Epidermal melanocyte (primary cell): ENCODE data around the gene KIRREL3.

Source experiments
- DNase-seq: peaks from one replicate; pipeline ENCODE4 v3.0.0; 2011; ENCODE audit warnings: low spot score; ENCODE audit not compliant: insufficient read length

KIRREL3 gene

DNA sequence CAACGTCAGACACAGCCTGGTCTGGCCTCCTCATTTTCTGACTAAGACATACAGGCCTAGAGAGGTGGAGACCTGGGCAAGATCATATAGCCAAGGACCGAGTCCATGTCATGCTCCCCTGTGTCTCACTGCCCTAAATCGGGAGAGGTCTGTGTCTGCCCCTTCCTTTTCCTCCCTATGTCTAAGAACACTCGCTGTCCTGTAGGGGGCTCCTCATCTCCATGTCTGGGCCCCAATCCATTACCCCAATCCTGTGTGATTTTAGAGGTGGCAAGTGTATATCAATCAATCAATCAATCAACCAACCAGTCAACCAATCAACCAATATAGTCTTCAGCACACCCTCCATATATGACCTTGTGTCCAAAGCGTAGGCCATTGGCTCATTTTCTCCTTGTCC lies 125.7 kb downstream of the KIRREL3 start:
- no peak for DNase-seq

DNA sequence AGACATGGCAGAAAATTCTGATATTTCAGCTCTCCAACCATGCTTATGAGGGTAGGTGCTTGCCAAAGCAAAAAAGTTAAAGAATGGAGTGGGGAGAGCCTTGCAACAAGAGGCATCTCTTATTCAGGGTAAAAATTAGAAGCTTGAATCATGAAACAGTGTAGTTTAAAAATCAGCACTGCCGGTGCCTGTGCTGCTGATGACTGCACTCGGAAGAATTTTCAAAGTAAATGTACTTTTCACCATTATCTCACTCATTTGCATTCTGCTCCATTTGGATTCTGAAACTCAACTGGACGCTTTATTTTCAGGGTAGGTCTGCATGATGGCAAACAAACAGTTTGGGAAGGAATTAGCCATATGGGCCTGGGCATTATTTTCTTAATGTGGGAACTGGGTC lies 126.3 kb downstream of the KIRREL3 start:
- DNase-seq: no peak

DNA sequence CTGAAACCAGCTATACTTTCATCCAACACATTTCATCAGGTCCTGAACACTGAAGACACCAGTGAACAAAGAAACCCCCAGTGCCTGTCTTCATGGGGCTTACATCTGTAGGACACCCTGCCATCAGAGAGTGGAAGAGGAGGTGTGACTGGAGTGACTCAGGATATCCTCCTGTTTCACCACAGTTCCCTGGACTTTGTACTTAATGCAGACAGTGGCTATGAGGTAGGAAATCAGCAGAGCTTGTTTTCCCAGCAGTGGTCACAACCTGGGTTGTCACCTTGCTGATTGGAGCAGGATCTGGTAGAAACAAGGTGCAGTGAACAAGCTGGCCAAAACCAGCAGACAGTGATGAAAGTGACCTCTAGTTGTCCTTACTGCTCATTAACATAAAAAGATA lies 128.8 kb downstream of the KIRREL3 start:
- DNase-seq: no peak

DNA sequence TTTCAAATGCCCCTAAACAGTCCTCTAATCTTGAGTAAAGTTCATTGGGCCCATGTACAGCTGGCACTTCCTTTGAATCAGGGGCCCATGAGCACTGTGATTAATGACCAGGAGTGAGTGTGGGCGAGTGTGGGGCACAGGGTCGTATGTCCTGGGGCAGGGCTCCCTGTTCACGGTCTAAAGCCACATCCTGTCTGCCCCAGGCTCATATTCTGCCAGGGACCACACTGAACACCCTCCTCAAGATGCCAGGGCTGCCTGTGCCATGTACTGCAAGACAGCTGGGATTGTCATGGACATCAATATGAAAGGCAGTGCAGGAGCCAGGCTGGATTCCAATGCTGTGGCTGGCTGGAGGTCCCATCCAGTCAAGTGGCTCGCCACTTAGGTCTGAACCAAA lies 130.5 kb downstream of the KIRREL3 start:
- no peak for DNase-seq

DNA sequence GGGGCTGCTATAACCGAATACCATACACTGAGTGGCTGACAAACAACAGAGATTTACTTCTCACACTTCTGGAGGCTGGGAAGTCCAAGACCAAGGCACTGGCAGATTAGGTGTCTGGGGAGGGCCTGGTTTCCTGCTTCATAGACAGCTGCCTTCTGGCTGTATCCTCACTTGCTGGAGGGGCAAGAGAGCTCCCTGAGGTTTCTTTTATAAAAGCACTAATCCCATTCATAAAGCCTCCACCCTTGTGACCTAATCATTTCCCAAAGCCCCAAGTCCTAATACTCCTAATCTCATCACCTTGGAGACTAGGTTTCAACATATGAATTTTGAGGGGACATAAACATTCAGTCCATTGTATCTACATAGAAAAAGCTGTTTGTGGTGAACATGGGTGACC lies 131.8 kb downstream of the KIRREL3 start:
- DNase-seq: no peak

DNA sequence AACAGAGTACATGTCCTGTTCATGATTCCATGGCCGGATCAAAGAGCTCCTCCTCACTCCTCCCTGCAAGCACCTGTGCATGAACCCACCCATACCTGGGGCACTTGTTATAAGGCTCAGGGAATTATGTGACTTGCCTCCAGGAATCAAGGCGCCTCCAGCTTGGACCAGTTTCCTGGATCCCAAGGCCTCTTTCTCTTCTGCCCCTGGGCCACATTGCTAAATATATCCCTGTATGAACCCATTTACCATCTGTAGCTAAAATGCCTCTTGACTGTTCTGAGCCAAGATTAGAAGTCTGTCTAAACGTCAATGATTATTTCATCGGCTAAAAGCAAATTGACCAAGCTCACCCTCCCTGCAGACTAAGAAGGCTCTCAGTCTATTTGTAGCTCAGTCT lies 135.6 kb downstream of the KIRREL3 start:
- DNase-seq: no peak

DNA sequence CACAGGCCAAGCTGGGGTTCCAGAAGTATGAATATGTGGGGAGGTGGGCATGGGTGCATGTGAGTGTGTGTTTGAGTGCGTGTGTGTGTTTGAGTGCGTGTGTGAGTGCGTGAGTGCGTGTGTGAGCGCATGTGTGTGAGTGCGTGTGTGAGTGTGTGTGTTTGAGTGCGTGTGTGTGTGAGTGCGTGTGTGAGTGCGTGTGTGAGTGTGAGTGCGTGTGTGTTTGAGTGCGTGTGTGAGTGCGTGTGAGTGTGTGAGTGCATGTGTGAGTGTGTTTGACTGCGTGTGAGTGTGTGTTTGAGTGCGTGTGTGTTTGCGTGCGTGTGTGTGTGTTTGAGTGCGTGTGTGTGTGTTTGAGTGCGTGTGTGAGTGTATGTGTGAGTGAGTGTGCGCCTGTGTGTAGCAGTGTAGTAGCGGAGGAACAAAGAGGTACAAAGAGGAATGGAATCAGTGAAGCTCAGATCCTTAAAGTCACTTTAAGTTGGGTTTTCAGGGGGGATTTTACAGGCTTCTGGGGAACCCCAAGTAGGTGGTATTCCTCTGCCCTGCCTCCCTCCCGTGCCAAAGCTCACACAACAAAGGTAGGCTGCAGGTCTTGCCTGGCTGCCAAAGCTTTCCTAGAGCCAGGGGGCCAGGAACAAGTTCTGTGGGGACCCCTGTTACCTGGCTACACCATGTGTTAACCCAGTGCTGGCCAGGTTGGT lies 137.1 kb downstream of the KIRREL3 start:
- DNase-seq: no peak

DNA sequence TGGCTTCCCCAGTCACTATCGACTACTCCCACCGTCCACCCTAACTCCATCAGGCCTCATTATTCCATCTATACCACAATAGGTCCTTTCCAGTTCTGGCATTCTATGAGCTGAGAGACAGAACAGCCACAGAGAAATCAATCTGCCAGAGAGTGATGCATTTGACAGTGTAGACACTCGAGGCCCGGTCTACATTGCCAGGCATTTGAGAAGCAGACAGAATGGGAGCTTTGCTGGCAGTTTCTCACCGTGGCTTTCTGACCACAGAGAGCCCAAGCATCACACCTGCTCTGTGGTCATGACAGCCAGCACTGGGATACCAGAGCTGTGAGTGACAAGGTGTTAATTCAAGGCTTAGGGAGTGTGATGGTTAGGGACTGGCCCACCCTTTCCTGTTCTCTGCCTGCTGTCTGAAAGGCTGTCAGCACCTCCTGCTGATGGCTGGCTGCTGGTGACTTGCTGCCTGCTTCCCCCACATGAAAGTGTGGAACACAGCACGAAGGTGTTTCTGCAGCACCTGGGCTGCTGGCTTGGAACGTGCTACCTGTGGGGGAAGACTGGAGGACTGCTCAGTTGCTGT lies 137.8 kb downstream of the KIRREL3 start:
- DNase-seq: no peak

DNA sequence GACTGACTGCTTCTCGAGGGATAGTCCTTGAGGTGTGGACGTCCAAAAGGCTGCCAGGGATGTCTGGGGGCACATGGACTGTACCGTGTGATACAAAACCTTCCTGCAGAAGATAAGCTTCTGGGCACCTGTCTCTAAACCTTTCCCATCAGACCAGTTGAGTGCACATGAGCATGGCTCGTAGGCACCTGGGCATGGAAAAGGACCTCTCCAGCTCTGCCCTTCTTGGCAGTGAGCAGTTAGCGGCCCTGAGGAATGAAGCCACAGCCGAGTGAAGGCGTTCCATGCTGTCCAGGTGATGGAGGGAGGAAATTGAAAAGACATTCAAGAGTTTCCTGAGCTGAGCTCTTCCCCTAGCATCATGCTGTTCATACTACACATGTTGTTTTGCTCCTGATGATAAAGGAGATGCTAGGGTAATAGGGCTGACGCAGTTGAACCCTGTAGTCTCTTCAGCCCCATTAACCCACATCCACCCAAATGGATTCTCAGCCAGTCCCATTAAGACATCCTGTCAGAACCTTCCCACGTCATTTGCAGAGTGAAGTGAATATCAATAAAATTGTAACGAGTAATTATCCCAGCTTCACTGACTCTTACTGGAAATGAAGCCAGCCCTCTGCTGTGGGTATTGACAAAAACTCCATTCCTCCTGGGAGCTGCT lies 138.6 kb downstream of the KIRREL3 start:
- DNase-seq: no peak

DNA sequence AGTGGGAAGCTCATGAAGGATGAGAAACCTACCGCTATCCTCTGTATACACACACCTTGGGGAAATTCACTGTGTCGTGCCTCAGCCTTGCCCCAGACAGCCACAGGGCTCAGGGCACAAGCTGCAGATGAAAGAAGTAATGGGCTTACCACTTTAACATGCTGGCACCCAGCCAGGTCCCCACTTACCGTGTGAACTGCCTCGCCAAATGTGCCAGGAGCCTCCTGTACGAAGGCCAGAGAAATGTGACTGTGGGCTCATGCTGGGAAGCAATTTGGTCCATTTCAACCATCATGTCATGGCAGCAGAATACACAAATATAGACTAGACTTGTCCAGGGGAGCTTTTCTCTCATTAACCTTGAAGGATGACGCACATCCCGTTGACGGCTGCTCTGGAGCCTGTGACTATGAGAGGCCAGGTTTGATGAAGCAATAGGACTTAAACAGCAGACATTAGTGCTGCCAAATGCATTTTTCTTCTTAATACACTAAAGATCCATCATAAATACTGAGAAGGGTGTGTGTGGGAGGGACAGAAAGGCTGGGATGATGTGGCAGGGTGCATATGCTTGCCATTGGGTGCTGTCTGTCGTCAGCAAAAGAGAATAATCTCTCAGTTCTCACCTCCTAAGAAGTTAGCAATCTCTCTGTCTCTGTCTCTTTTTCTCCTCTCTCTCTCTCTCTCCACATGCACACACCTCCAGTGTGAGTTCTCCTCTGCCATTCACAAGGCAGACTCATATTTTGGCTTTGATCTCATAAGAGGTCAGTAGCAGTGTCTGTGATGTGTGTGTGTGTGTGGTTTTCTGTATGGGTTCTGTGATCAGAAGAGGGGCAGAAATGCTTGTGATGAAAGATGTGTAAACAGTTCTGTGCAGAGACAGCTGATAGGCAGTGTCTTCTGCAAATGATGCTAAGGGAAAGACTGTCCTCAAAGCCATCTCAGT lies 142.4 kb downstream of the KIRREL3 start:
- DNase-seq: no peak

DNA sequence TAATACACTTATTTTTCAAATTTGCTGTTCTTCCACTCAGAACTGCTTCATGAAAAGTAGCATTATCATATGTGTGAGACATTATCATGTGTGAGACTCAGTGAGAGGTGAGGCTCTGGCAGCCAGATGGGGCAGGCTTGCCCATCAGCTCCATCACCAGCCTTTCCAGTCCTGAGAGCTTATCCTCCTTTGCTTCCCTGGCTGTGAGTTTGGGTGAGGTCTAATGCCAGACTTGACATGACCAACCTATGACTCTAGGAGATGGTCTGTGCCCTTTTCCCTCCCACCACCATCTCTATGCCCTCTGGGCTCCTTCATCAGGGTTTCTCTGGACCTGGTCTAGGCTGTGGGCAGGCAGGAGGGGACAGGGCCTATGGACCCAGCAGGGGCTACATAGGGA lies 145.0 kb downstream of the KIRREL3 start:
- no peak for DNase-seq

DNA sequence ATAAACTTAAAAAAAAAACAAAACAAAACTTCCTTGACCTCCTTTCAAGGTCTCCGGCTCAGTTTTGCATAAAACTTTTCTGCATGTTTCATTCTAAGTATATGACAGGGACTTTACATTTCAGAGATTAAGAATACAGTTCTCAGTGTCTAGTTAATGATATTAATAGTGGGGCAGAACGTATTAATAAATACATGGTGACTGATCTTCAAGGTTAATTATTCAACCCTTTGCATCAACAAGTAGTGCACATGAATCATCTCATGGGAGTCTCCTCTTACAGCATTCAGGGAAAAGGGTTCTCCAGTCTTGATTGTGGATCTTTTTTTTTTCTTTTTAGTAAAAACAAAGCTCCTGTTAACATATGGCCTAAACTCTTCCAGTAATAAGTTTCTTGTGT lies 146.8 kb downstream of the KIRREL3 start:
- no peak for DNase-seq

DNA sequence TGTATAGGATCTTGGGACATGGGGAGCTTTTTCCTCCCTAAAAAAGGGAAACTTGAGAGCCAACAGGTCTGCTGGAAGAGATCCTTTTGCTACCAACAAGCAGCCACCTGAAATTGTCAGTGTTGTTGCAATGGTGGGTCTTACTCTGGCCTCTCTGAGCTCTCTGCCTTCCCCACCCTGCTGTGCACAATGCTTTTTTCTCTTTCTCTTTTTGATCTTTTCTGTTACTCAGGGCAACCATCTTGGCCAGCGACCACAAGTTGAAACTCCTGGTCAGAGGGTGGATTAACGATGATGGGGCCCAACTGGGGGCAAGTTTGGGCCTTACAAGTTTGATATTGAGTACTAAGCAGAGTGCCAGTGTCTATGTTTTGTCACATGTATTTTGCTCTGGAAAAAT lies 155.8 kb downstream of the KIRREL3 start:
- DNase-seq: no peak

DNA sequence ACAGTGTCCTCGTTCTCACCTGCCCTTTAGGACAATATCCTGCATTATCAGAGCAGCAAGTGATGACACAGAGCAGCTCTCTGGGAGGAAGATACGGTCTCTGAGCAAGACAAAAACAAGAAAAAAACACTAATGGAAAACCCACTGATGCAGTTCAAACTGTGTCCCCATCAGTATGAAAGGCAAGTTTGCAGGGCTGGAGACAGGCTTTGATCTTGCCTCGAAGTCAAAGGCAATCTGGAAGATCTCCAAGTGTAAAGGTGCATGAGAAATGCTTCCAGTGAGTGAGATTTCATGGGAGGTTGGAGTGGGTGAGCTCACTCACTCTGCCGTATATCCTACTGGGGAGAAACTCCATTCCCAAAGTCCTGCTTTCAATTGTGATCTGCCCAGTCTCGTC lies 157.5 kb downstream of the KIRREL3 start:
- DNase-seq: no peak

DNA sequence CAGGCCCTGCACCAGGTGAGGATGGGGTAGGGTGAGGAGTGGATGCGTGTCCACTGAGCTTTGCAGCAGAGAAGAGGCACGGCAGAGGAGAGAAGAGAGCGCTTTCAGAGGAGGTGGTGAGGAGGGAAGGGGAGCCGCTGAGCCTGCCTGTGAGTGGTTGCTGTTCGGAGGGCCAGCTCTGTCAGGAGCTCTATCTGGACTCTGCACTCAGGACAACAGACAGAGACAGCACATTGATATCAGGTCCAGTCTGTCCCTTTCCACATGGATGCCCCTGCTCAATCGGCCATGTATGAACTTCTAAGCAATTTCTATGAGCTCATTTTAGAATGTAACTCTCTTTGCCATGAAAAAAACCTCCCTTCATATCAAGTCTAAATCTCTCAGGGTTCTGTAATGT lies 158.6 kb downstream of the KIRREL3 start:
- no peak for DNase-seq

DNA sequence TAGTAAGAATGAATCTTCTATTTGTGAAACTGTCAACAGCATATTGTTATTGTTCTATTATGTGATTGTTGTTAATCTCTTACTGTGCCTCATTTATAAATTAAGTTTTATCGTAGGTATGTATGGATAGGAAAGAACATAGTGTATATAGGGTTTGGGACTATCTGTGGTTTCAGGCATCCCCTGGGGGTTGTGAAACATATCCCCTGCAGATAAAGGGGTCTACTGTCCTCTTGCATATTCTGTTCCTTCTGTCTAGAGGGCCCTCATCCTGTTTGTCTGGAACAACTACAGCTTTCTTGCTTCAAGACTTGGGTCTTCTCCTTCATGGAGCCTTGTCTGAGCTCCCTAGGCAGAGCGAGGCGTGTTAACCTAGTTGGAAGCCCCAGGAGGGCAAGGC lies 159.6 kb downstream of the KIRREL3 start:
- DNase-seq: no peak

DNA sequence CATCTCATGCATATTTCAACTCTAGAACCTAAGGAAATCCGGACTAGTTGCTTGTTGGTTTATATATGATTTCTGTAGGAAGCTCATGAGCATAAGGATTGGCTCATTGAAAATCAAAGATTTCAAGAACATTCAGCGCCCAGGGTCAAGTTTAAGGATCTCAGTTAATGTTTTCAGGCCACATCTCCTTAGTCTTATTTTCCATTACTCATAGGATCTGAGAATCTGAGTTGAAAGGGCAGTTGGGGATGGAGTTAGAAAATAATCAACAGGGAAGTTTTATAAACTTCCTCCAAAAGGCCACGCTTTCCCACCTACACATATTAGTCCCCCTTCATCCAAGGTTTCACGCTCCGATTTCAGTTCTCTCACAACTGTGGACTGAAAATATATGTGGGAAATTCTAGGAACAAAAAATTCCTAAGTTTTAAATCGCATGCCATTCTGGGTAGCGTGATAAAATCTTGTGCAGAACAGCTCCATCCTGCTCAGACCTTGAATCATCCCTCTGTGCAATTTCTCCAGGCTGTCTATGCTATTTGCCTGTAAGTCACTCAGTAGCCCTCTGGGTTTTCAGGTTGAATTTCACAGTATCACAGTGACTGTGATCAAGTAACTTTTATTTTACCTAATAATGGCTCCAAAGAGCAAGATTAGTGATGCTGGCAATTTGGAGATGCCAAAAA lies 160.2 kb downstream of the KIRREL3 start:
- no peak for DNase-seq

DNA sequence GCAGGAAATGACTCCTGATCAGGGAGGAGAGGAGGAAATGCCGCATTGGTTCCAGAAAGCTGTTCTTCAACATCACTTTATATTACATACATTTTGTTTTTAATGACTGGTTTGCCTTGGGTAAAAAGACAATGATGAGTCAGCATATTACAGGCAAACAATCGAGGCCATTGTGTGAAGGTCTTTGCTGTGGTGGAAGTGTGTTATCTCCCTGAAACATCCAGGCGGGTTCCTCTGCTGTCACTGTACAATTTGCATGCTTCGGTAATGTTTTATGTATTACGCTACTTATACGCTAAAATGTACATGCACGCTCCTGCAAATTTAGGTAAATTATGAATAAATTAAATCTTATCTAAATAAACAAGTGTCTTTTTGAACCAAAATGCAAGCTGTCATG lies 161.1 kb downstream of the KIRREL3 start:
- no peak for DNase-seq

DNA sequence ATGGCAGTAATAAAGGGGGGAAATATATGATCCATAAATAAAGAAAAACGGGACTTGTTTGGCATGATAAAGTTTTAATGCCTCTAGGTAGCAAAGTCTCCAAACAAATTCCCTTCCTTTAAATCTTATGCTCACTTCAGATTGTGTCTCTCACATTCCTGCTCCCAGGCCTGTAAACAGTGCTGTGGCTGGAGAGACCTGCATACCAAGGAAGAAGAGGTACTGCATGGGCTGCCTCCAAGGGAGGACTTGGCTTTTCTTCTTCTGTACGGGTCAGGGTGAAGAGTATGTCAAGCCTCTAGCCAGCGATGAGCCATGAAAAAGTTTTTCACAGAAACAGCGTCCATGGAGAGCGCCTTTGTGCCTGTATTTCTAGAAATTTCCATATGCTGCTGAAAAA lies 161.8 kb downstream of the KIRREL3 start:
- DNase-seq: no peak

DNA sequence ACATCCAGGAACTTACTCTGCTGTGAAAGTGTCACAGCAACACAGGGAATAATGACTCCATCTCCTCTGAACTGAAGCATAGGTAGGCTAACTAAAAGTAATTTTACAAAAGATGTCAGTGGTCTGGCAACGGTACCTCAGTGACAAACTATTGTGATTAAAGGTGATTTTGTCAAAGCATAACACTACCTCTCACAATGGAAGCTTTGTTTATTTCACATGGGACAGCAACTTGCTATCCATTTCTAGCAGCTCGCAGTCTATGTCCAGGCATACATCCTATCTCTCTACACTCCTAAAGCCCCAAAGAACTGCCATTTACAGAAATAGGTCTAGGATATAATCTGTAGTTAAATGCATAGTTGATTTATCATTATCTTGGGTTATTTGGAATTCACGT lies 163.0 kb downstream of the KIRREL3 start:
- DNase-seq: no peak

DNA sequence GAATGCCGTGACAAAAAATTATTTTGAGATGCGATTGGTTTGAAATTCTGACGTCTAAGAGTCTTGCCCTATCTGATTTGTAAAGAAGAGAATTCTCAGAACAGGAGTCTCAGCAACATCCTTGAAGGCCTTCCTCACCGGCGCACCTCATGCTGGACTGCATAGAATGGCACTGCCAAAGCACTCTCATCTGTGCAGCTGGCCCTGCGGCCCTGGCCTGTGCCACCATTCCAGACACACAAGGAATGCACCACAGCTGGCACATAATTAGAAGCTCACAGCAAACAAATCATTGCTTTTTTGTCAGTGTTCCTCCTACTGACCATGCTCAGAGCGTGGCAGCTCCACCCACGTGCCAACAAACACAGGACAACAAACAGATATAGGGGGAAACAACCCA lies 166.0 kb downstream of the KIRREL3 start:
- DNase-seq: no peak
